Small intestine (tissue), 16 donors: ENCODE measurements around the gene ANO10. TPM values are rescaled to one million over a fixed set of nuclear protein-coding genes. Genes with fewer than 3 reads are reported as not detected.
"Not testable (repeated sequence)": the region's sequence is repeated elsewhere in the genome, so short reads cannot be mapped to it uniquely, and the experiment has no call there.

ENCODE experiments used
- DNase-seq, 2 donors: peaks; one replicate each; pipeline versions ENCODE4 v3.0.0 to v3.0.0-alpha.2; 2013
- FAIRE-seq: peaks from 2 replicates; lab custom pipeline; 2012; peaks lifted over from hg19 to GRCh38; lab: Jason Lieb, UNC
- H3K27ac ChIP-seq, 3 donors: one replicate each; pipeline ENCODE4 v1.5.1; 2013; ENCODE audit warnings: low read length in 2 of 3, mild to moderate bottlenecking in 2 of 3, control low read depth in 1 of 3, inconsistent platforms in 1 of 3, low read depth in 1 of 3, moderate library complexity in 1 of 3
- H3K27me3 ChIP-seq, 3 donors: one replicate each; pipeline ENCODE4 v1.6.1; 2013; ENCODE audit warnings: low read length in 3 of 3, inconsistent platforms in 1 of 3; ENCODE audit not compliant: control insufficient read depth in 3 of 3, insufficient read depth in 3 of 3
- H3K36me3 ChIP-seq, 3 donors: one replicate each; pipeline ENCODE4 v1.6.1; 2013; ENCODE audit warnings: low read length in 3 of 3, inconsistent platforms in 1 of 3, low read depth in 1 of 3, mild to moderate bottlenecking in 1 of 3, moderate library complexity in 1 of 3; ENCODE audit not compliant: control insufficient read depth in 3 of 3, insufficient read depth in 2 of 3
- H3K4me1 ChIP-seq, 3 donors: one replicate each; pipeline ENCODE4 v1.6.1; 2013; ENCODE audit warnings: low read length in 2 of 3, inconsistent platforms in 1 of 3, low read depth in 1 of 3, mild to moderate bottlenecking in 1 of 3, moderate library complexity in 1 of 3; ENCODE audit not compliant: control insufficient read depth in 3 of 3, insufficient read depth in 2 of 3
- H3K4me3 ChIP-seq, 3 donors: one replicate each; pipeline ENCODE4 v1.5.1; 2013; ENCODE audit warnings: low read length in 3 of 3, control low read depth in 1 of 3, inconsistent platforms in 1 of 3, low read depth in 1 of 3, mild to moderate bottlenecking in 1 of 3, moderate library complexity in 1 of 3
- H3K9me3 ChIP-seq, 2 donors: one replicate each; pipeline ENCODE4 v1.6.1; 2013; ENCODE audit warnings: low read depth in 1 of 2, low read length in 1 of 2; ENCODE audit not compliant: control insufficient read depth in 2 of 2, insufficient read depth in 1 of 2
- WGBS, 3 donors: extraction: QIAGEN DNeasy Blood & Tissue Kit; methylation state at CpG; one replicate each; pipeline ENCODE4 v1.1.7; 2013; 5-methylcytosine and 5-hydroxymethylcytosine counted together
- long read RNA-seq, 10 donors: transcript quantifications; one replicate each; lab custom pipeline, GENCODE V29; 2026
- polyA plus RNA-seq, 4 donors: library from polyadenylated mRNA; stranded (reverse) in 3 of 4; unstranded in 1 of 4; fragments of 200-250 nt in 3 of 4; fragments of 120-200 nt in 1 of 4; gene quantifications; one replicate each; pipeline versions ENCODE4 v1.2.1 to v1.2.3, GENCODE V29; 2013
- donor health status: healthy with polysubstance abuse.
- donor health status: control.
- donor health status: control.
- donor health status: Bipolar disorder and iron deficiency.
- donor health status: healthy.

The ANO10 gene
- 10 to 100 TPM; 21.7 to 45.6 (median 30.1) TPM for polyA plus RNA-seq
- long read RNA-seq, donor 1, result 0 reads
- long read RNA-seq, donor 2, partial matches to known transcripts, result 0 of 1 reads
- long read RNA-seq, donor 2, other reads (novel, unspliced or antisense), result 0 of 1 reads
- long read RNA-seq, donor 3, result 0 reads
- long read RNA-seq, donor 4, partial matches to known transcripts, result 0 of 2 reads
- long read RNA-seq, donor 4, other reads (novel, unspliced or antisense), result 0 of 2 reads
- long read RNA-seq, donor 5, partial matches to known transcripts, result 0 of 1 reads
- long read RNA-seq, donor 5, other reads (novel, unspliced or antisense), result 0 of 1 reads
- long read RNA-seq, donor 6, partial matches to known transcripts, result 0 of 3 reads
- long read RNA-seq, donor 6, other reads (novel, unspliced or antisense), result 0 of 3 reads
- long read RNA-seq, donor 7, result 0 reads
- long read RNA-seq, donor 8, result 0 reads
- long read RNA-seq, donor 9, partial matches to known transcripts, result 0 of 1 reads
- long read RNA-seq, donor 9, other reads (novel, unspliced or antisense), result 0 of 1 reads
- long read RNA-seq, donor 10, partial matches to known transcripts, result 5 of 20 reads
- long read RNA-seq, donor 10, other reads (novel, unspliced or antisense), result 12 of 20 reads

- DNase-seq (peak; percentile 99 to 100), FAIRE-seq (no peak)
- Histone ChIP-seq H3K4me3 (peak within 1 kb of the TSS; percentile 53 to 95 (median 85)), H3K27ac (peak within 1 kb of the TSS; percentile 60 to 89 (median 75)), H3K4me1 (peaks cover 0 to 8% (median 0%) of the 10 kb centered on the region in 3 donors), H3K36me3 (no peaks in the 10 kb centered on the region), H3K9me3 (no peaks in the 10 kb centered on the region), H3K27me3 (no peaks in the 10 kb centered on the region)
- 1% methylated on average over 59 to 80 of the region's 80 CpGs for WGBS, 3 donors
These were observed at the start of gene ANO10 for GRCh38 chr3:43621656-43622432. TSS of gene ANO10 (minus strand) at chr3:43622011. CDS start at chr3:43605852, 16,159 bp downstream.

- Histone ChIP-seq H3K9me3 (no peaks in the 10 kb centered on the region), H3K36me3 (no peaks in the 10 kb centered on the region), H3K4me3 (no peak overlapping the region), H3K27ac (no peak overlapping the region), H3K27me3 (no peaks in the 10 kb centered on the region), H3K4me1 (no peaks in the 10 kb centered on the region)
- no peak for DNase-seq
- 32 to 69% (median 51%) methylated on average over 5 of the region's 5 CpGs for WGBS, 3 donors
- no peak for FAIRE-seq
These were observed 49.1 kb upstream of the ANO10 start for GRCh38 chr3:43670635-43671522.

- H3K27me3 ChIP-seq, H3K36me3 ChIP-seq, H3K4me1 ChIP-seq, H3K4me3 ChIP-seq, H3K27ac ChIP-seq, DNase-seq, FAIRE-seq, H3K9me3 ChIP-seq: not testable (repeated sequence)
- WGBS, 3 donors, result 94 to 100% (median 94%) methylated on average over 3 of the region's 3 CpGs
These were observed 43.2 kb upstream of the ANO10 start for GRCh38 chr3:43665011-43665410.

- H3K36me3 ChIP-seq, H3K27me3 ChIP-seq, H3K4me1 ChIP-seq, H3K27ac ChIP-seq, FAIRE-seq, DNase-seq, H3K4me3 ChIP-seq: not testable (repeated sequence)
- peaks cover 0 to 14% of the 10 kb centered on the region in 2 donors for H3K9me3 ChIP-seq
- 68 to 93% (median 83%) methylated on average over 1 of the region's 1 CpG for WGBS, 3 donors
These were observed 39.6 kb upstream of the ANO10 start for GRCh38 chr3:43661376-43661775.

GRCh38 chr3:43659250-43659880, 37.6 kb upstream of the ANO10 start:
- DNase-seq (no peak), FAIRE-seq (no peak)
- H3K27me3 ChIP-seq, result no peaks in the 10 kb centered on the region
- H3K36me3 ChIP-seq, result no peaks in the 10 kb centered on the region
- H3K4me3 ChIP-seq, result no peak overlapping the region
- no peak overlapping the region for H3K27ac ChIP-seq
- H3K9me3 ChIP-seq, result peaks cover 0 to 14% of the 10 kb centered on the region in 2 donors
- WGBS, 3 donors, result 84 to 89% (median 85%) methylated on average over 13 of the region's 13 CpGs
- no peaks in the 10 kb centered on the region for H3K4me1 ChIP-seq

GRCh38 chr3:43656390-43656789, 34.6 kb upstream of the ANO10 start:
- H3K4me1 ChIP-seq, H3K4me3 ChIP-seq, H3K27me3 ChIP-seq, FAIRE-seq, H3K27ac ChIP-seq, H3K36me3 ChIP-seq, DNase-seq: not testable (repeated sequence)
- H3K9me3 ChIP-seq, result peaks cover 0 to 14% of the 10 kb centered on the region in 2 donors
- 95 to 98% (median 96%) methylated on average over 19 to 22 of the region's 22 CpGs for WGBS, 3 donors

GRCh38 chr3:43650345-43650744, 28.5 kb upstream of the ANO10 start:
- no peak for DNase-seq
- no peaks in the 10 kb centered on the region for H3K36me3 ChIP-seq
- H3K27me3 ChIP-seq, result no peaks in the 10 kb centered on the region
- 10 to 42% (median 18%) methylated on average over 1 of the region's 1 CpG for WGBS, 3 donors
- H3K27ac ChIP-seq, result no peak overlapping the region
- no peak for FAIRE-seq
- H3K4me3 ChIP-seq, result no peak overlapping the region
- no peaks in the 10 kb centered on the region for H3K9me3 ChIP-seq
- H3K4me1 ChIP-seq, result peaks cover 0 to 12% (median 4%) of the 10 kb centered on the region in 3 donors
